Mesenchymal stem cell (in vitro differentiated cells and primary cell): ENCODE measurements around the gene RTL1.

ENCODE experiments used
- DNase-seq: peaks from one replicate; pipeline ENCODE4 v3.0.0-alpha.2; 2013
- H2AFZ ChIP-seq: one replicate; pipeline ENCODE4 v1.6.1; 2013; ENCODE audit warnings: low read depth, mild to moderate bottlenecking, control low read depth, inconsistent platforms, low read length, moderate library complexity
- H2AK5ac ChIP-seq: 2 replicates; pipeline ENCODE4 v1.6.1; 2013; ENCODE audit warnings: low read length, moderate library complexity, mild to moderate bottlenecking, inconsistent platforms; ENCODE audit not compliant: severe bottlenecking
- H2BK120ac ChIP-seq: one replicate; pipeline ENCODE4 v1.6.1; 2013; ENCODE audit warnings: low read depth, mild to moderate bottlenecking, inconsistent platforms, low read length, moderate library complexity
- H2BK12ac ChIP-seq, 2 experiments: one replicate each; pipeline ENCODE4 v1.6.1; 2013; ENCODE audit warnings: inconsistent platforms in 2 of 2, low read length in 2 of 2, mild to moderate bottlenecking in 2 of 2, moderate library complexity in 2 of 2, control low read depth in 1 of 2
- H2BK15ac ChIP-seq: one replicate; pipeline ENCODE4 v1.6.1; 2013; ENCODE audit warnings: mild to moderate bottlenecking, low read depth, inconsistent platforms; ENCODE audit not compliant: poor library complexity, severe bottlenecking
- H2BK5ac ChIP-seq: 2 replicates; pipeline ENCODE4 v1.6.1; 2013; ENCODE audit warnings: low read depth, mild to moderate bottlenecking, low read length, control low read depth, inconsistent platforms; ENCODE audit not compliant: poor library complexity, severe bottlenecking
- H3K14ac ChIP-seq, 2 experiments: one replicate each; pipeline ENCODE4 v1.6.1; 2013; ENCODE audit warnings: inconsistent platforms in 2 of 2, low read length in 2 of 2, control low read depth in 1 of 2, mild to moderate bottlenecking in 1 of 2, moderate library complexity in 1 of 2
- H3K18ac ChIP-seq, 2 experiments: one replicate each; pipeline ENCODE4 v1.6.1; 2013; ENCODE audit warnings: inconsistent platforms in 2 of 2, low read length in 2 of 2, control low read depth in 1 of 2, low read depth in 1 of 2, mild to moderate bottlenecking in 1 of 2
- H3K23ac ChIP-seq, 2 experiments: one replicate each; pipeline ENCODE4 v1.6.1; 2013; ENCODE audit warnings: inconsistent platforms in 2 of 2, low read length in 2 of 2, mild to moderate bottlenecking in 2 of 2, moderate library complexity in 2 of 2, control low read depth in 1 of 2
- H3K27ac ChIP-seq: 2 replicates; pipeline ENCODE4 v1.5.1; 2013; ENCODE audit warnings: mild to moderate bottlenecking, moderate library complexity, low read length, control low read depth, inconsistent platforms; ENCODE audit not compliant: poor library complexity, severe bottlenecking
- H3K27me3 ChIP-seq, 2 experiments: 2 replicates each; pipeline versions ENCODE4 v1.6.1 to v1.7.0; 2013; ENCODE audit warnings: low read length in 2 of 2, mild to moderate bottlenecking in 2 of 2, moderate library complexity in 2 of 2, control low read depth in 1 of 2, inconsistent platforms in 1 of 2; ENCODE audit not compliant: control insufficient read depth in 1 of 2, insufficient read depth in 1 of 2
- H3K36me3 ChIP-seq, 2 experiments: 2 replicates each; pipeline versions ENCODE4 v1.6.1 to v1.7.0; 2013; ENCODE audit warnings: low read length in 2 of 2, control low read depth in 1 of 2, inconsistent platforms in 1 of 2, low read depth in 1 of 2, mild to moderate bottlenecking in 1 of 2; ENCODE audit not compliant: insufficient read depth in 2 of 2, control insufficient read depth in 1 of 2
- H3K4ac ChIP-seq, 2 experiments: one replicate each; pipeline ENCODE4 v1.6.1; 2013; ENCODE audit warnings: inconsistent platforms in 2 of 2, low read length in 2 of 2, mild to moderate bottlenecking in 2 of 2, moderate library complexity in 2 of 2, control low read depth in 1 of 2, low read depth in 1 of 2
- H3K4me1 ChIP-seq: 2 replicates; pipeline ENCODE4 v1.6.1; 2013; ENCODE audit warnings: low read depth, low read length, control low read depth; ENCODE audit not compliant: control insufficient read depth, insufficient read depth
- H3K4me2 ChIP-seq: 2 replicates; pipeline ENCODE4 v1.6.1; 2013; ENCODE audit warnings: low read length, mild to moderate bottlenecking, inconsistent platforms; ENCODE audit not compliant: poor library complexity, severe bottlenecking
- H3K4me3 ChIP-seq, 2 experiments: 2 replicates each; pipeline versions ENCODE4 v1.5.1 to v1.7.0; 2013; ENCODE audit warnings: low read length in 2 of 2, mild to moderate bottlenecking in 2 of 2, control low read depth in 1 of 2, low read depth in 1 of 2; ENCODE audit not compliant: insufficient read depth in 1 of 2
- H3K79me1 ChIP-seq: replicated peaks from 2 replicates; pipeline ENCODE4 v1.6.1; 2013; ENCODE audit warnings: mild to moderate bottlenecking, control low read depth, low read length, inconsistent platforms; ENCODE audit not compliant: poor library complexity, severe bottlenecking
- H3K9ac ChIP-seq: 2 replicates; pipeline ENCODE4 v1.7.0; 2013; ENCODE audit warnings: mild to moderate bottlenecking, low read length, moderate library complexity
- H3K9me3 ChIP-seq: 2 replicates; pipeline ENCODE4 v1.7.0; 2013; ENCODE audit warnings: mild to moderate bottlenecking, low read length; ENCODE audit not compliant: control insufficient read depth
- H4K8ac ChIP-seq: one replicate; pipeline ENCODE4 v1.6.1; 2013; ENCODE audit warnings: inconsistent platforms, mild to moderate bottlenecking, low read length, moderate library complexity
- H4K91ac ChIP-seq: one replicate; pipeline ENCODE4 v1.6.1; 2013; ENCODE audit warnings: mild to moderate bottlenecking, low read length, inconsistent platforms
- WGBS: methylation state at CpG from one replicate; pipeline ENCODE4 v1.1.7; 2013; ENCODE audit warnings: mixed read lengths; 5-methylcytosine and 5-hydroxymethylcytosine counted together

RTL1 gene

GRCh38 chr14:100904307-100905087, 975 bp upstream of the RTL1 start:
- 3% methylated on average over 40 of the region's 45 CpGs for WGBS

GRCh38 chr14:100903134-100903468, 421 bp downstream of the RTL1 start:
- peaks cover 52 to 72% of the 10 kb centered on the region in 2 experiments for H3K27me3 ChIP-seq
- H2AK5ac ChIP-seq, result no peak overlapping the region
- H3K14ac ChIP-seq, result no peak overlapping the region
- no peak overlapping the region for H2BK12ac ChIP-seq
- WGBS, result 97% methylated on average over 5 of the region's 10 CpGs
- H2BK120ac ChIP-seq, result no peak overlapping the region
- peaks cover 0 to 78% of the 10 kb centered on the region in 2 experiments for H3K36me3 ChIP-seq
- H4K91ac ChIP-seq, result no peak overlapping the region
- no peak overlapping the region for H3K4ac ChIP-seq
- H3K9ac ChIP-seq, result no peak overlapping the region
- no peak overlapping the region for H2BK5ac ChIP-seq
- no peaks in the 10 kb centered on the region for H3K9me3 ChIP-seq
- no peak overlapping the region for H3K23ac ChIP-seq
- H3K4me1 ChIP-seq, result peaks cover 22% of the 10 kb centered on the region
- no peaks in the 10 kb centered on the region for H3K79me1 ChIP-seq
- no peak overlapping the region for H4K8ac ChIP-seq
- no peak overlapping the region for H3K4me2 ChIP-seq
- no peak overlapping the region for H2AFZ ChIP-seq
- no peak overlapping the region for H2BK15ac ChIP-seq
- DNase-seq, result no peak
- H3K27ac ChIP-seq, result no peak overlapping the region
- no peak overlapping the region for H3K18ac ChIP-seq
- H3K4me3 ChIP-seq, result no peak overlapping the region

More at GRCh38 chr14:100904307-100905087, 975 bp upstream of the RTL1 start:
- no peak overlapping the region for H3K14ac ChIP-seq
- peak; percentile 19 for DNase-seq
- no peak overlapping the region for H4K8ac ChIP-seq
- H2BK12ac ChIP-seq, result no peak overlapping the region
- peak overlapping the region; percentile 73 for H3K4me2 ChIP-seq
- H2AFZ ChIP-seq, result no peak overlapping the region
- H2AK5ac ChIP-seq, result no peak overlapping the region
- H3K4ac ChIP-seq, result no peak overlapping the region
- H4K91ac ChIP-seq, result no peak overlapping the region
- no peak overlapping the region for H3K18ac ChIP-seq
- H2BK120ac ChIP-seq, result no peak overlapping the region
- no peak overlapping the region for H3K9ac ChIP-seq
- peak overlapping the region in 1 of 2 experiments; percentile 20 for H3K4me3 ChIP-seq
- no peak overlapping the region for H2BK15ac ChIP-seq
- no peak overlapping the region for H2BK5ac ChIP-seq
- no peaks in the 10 kb centered on the region for H3K9me3 ChIP-seq
- H3K4me1 ChIP-seq, result peaks cover 22% of the 10 kb centered on the region
- peaks cover 2 to 78% of the 10 kb centered on the region in 2 experiments for H3K36me3 ChIP-seq
- no peak overlapping the region for H3K27ac ChIP-seq
- peaks cover 40 to 67% of the 10 kb centered on the region in 2 experiments for H3K27me3 ChIP-seq
- no peaks in the 10 kb centered on the region for H3K79me1 ChIP-seq
- H3K23ac ChIP-seq, result no peak overlapping the region

- Histone ChIP-seq H3K4ac (no peak overlapping the region), H4K8ac (no peak overlapping the region), H3K36me3 (peaks cover 0 to 76% of the 10 kb centered on the region in 2 experiments), H3K4me2 (no peak overlapping the region), H2AK5ac (no peak overlapping the region), H4K91ac (no peak overlapping the region), H2BK120ac (no peak overlapping the region), H2BK12ac (no peak overlapping the region), H2BK5ac (no peak overlapping the region), H3K4me1 (peaks cover 22% of the 10 kb centered on the region), H2BK15ac (no peak overlapping the region), H3K27me3 (peaks cover 52 to 72% of the 10 kb centered on the region in 2 experiments), H3K9ac (no peak overlapping the region), H3K79me1 (no peaks in the 10 kb centered on the region), H3K14ac (no peak overlapping the region), H3K9me3 (no peaks in the 10 kb centered on the region), H3K23ac (no peak overlapping the region), H3K18ac (no peak overlapping the region), H2AFZ (no peak overlapping the region), H3K27ac (no peak overlapping the region), H3K4me3 (no peak overlapping the region)
- WGBS, result 43% methylated on average over 14 of the region's 18 CpGs
- no peak for DNase-seq
These were observed 1.0 kb downstream of the RTL1 start for GRCh38 chr14:100902295-100903133.
